ENCODE measurements around the gene YKT6. TPM values are rescaled to one million over a fixed set of nuclear protein-coding genes. Genes with fewer than 3 reads are reported as not detected.

YKT6 gene
- total RNA-seq, 1 experiment from 2014 or later = 146 TPM

DNA sequence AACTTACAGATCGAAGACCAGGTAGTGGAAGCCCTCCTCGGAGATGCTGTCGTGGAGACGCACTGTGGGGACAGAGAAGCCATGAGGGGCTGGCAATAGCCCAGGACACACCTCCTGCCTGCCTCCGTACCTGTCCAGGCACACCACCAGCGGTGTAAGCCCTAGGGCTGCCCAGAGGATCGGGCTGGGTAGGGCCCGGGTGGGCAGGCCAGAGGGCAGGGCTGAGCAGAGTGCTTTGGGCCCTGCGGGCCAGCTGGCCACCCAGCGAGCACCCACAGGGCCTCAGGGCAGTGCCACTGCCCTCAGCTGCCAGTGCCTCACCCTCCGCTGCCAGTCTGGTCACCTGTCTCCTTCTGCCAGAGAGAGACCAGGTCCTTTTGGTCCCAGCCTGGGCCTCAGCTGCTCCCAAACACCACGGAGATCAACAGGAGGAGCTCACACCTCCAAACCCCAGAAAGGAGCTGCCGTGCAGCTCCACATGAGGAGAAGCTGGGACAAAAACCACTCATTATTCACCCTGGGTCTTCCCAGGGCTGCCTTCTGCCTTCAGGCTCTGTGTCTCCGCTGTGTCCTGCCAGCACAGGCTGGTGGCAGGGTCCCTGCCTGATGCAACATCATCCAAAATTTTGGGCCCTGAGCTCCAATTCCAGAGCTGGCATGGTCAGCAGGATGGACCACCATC is 58.2 kb downstream of the YKT6 start:
- Mint-ChIP-seq H3K9me3 (ENCODE audit: low read depth, unreplicated experiment) (no peaks in the 10 kb centered on the region), H3K4me3 (ENCODE audit: low read depth, unreplicated experiment) (no peak overlapping the region), H3K27me3 (ENCODE audit: unreplicated experiment) (peaks cover 17% of the 10 kb centered on the region), H3K36me3 (ENCODE audit: insufficient read depth, unreplicated experiment) (no peaks in the 10 kb centered on the region), H3K4me1 (ENCODE audit: low read depth, unreplicated experiment) (peaks cover 23% of the 10 kb centered on the region), H3K27ac (ENCODE audit: unreplicated experiment) (no peak overlapping the region)
- TF ChIP-seq, protein P1, sequence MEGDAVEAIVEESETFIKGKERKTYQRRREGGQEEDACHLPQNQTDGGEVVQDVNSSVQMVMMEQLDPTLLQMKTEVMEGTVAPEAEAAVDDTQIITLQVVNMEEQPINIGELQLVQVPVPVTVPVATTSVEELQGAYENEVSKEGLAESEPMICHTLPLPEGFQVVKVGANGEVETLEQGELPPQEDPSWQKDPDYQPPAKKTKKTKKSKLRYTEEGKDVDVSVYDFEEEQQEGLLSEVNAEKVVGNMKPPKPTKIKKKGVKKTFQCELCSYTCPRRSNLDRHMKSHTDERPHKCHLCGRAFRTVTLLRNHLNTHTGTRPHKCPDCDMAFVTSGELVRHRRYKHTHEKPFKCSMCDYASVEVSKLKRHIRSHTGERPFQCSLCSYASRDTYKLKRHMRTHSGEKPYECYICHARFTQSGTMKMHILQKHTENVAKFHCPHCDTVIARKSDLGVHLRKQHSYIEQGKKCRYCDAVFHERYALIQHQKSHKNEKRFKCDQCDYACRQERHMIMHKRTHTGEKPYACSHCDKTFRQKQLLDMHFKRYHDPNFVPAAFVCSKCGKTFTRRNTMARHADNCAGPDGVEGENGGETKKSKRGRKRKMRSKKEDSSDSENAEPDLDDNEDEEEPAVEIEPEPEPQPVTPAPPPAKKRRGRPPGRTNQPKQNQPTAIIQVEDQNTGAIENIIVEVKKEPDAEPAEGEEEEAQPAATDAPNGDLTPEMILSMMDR (IDR thresholded peaks at IDR 0.05; ENCODE audit: unreplicated experiment) = no peak
- CTCF ChIA-PET = interaction anchor here (1.0 kb wide), 1 partner anchor 21 kb away, joined by 3 read pairs; no protein-coding TSS in a partner anchor
- intact Hi-C loops (cut with micrococcal nuclease; ENCODE audit: unreplicated experiment) = no loop called here
- no peak for DNase-seq
- no TSS peak for BruUV-seq (replicated peaks)

DNA sequence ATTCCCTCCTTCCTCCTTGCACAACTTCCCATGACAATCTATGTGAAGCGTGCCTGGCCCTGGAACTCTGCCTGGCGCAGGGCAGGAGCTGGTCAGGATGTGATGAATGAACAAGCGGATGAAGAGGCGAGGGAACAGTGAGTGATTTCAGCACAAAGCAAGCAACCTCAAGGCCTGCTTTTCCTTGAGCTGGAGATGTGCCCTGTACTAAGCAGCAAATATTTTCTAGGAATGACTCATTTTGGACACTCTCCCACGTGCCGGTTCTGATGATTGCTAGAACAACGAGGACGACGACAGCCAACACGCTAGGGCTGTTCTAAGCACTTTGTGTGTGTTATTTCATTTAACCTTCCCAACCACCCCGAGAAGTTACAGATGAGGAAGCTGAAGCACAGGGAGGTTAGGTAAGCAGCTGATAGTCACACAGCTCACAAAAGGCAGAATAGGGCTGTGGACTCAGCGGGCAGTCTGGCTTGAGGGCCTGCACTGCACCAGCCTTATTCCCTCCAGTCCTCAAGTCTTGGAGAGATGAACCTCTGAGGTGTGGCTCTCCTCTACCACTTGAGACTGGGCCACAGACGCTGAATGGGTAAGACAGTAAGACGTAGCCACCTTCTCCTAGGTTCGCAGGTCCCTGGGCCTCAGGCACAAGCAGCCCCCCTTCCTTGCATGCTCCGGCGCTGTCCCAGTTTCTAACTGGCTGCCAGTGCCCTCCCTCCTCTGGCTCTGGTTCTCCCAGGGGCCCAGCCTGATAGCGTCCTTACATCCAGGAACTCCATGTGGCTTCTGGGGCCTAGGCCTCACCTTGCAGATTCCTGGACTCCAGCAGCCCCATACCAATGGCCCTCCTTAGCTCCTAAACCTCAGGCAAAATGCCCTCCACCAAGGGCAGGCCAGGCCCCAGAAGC is 59.0 kb downstream of the YKT6 start:
- DNase-seq = no peak
- TF ChIP-seq, protein P1 (IDR thresholded peaks at IDR 0.05; ENCODE audit: unreplicated experiment) = no peak
- intact Hi-C loops (cut with micrococcal nuclease; ENCODE audit: unreplicated experiment) = no loop called here
- peaks cover 17% of the 10 kb centered on the region for H3K27me3 Mint-ChIP-seq (ENCODE audit: unreplicated experiment)
- no peak overlapping the region for H3K4me3 Mint-ChIP-seq (ENCODE audit: low read depth, unreplicated experiment)
- H3K36me3 Mint-ChIP-seq (ENCODE audit: insufficient read depth, unreplicated experiment) = no peaks in the 10 kb centered on the region
- no TSS peak for BruUV-seq (replicated peaks)
- CTCF ChIA-PET = no interaction called here
- H3K9me3 Mint-ChIP-seq (ENCODE audit: low read depth, unreplicated experiment) = no peaks in the 10 kb centered on the region
- peaks cover 24% of the 10 kb centered on the region for H3K4me1 Mint-ChIP-seq (ENCODE audit: low read depth, unreplicated experiment)
- H3K27ac Mint-ChIP-seq (ENCODE audit: unreplicated experiment) = no peak overlapping the region

DNA sequence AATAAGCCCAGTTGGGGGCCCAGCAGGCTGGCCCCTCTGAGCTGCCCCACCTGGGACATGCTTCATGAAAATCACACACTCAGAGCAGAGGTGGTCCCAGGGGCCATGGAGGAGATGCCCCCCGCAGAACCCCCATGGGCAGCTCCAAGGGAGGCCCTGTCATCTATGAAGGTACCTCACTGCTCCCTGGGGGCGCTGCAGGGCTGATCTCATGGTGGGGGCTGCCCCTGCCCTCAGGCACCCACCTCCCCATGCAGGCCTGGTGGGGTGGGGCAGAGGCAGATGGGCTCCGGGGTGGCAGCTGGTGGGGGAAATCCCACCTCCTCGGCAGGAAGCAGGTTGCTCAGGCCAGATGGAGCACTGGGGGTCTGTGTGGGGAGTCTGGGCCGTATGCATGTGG is 60.5 kb downstream of the YKT6 start:
- DNase-seq = no peak
- CTCF ChIA-PET = no interaction called here
- no TSS peak for BruUV-seq (replicated peaks)

GRCh38 chr7:44262031-44262430 is 61.3 kb downstream of the YKT6 start:
- TF ChIP-seq, protein P1 (IDR thresholded peaks at IDR 0.05; ENCODE audit: unreplicated experiment) = no peak
- H3K36me3 Mint-ChIP-seq (ENCODE audit: insufficient read depth, unreplicated experiment) = no peaks in the 10 kb centered on the region
- intact Hi-C loops (cut with micrococcal nuclease; ENCODE audit: unreplicated experiment) = no loop called here
- no TSS peak for BruUV-seq (replicated peaks)
- no peak overlapping the region for H3K4me3 Mint-ChIP-seq (ENCODE audit: low read depth, unreplicated experiment)
- peaks cover 35% of the 10 kb centered on the region for H3K27me3 Mint-ChIP-seq (ENCODE audit: unreplicated experiment)
- DNase-seq = no peak
- CTCF ChIA-PET = interaction anchor here (0.7 kb wide), 1 partner anchor 9 kb away, joined by 3 read pairs; no protein-coding TSS in a partner anchor
- H3K27ac Mint-ChIP-seq (ENCODE audit: unreplicated experiment) = no peak overlapping the region
- peaks cover 18% of the 10 kb centered on the region for H3K4me1 Mint-ChIP-seq (ENCODE audit: low read depth, unreplicated experiment)
- H3K9me3 Mint-ChIP-seq (ENCODE audit: low read depth, unreplicated experiment) = no peaks in the 10 kb centered on the region

More for the DNA sequence above, 60.5 kb downstream of the YKT6 start:
- intact Hi-C loops (cut with micrococcal nuclease; ENCODE audit: unreplicated experiment) = no loop called here
- H3K4me3 Mint-ChIP-seq (ENCODE audit: low read depth, unreplicated experiment) = no peak overlapping the region
- H3K4me1 Mint-ChIP-seq (ENCODE audit: low read depth, unreplicated experiment) = peaks cover 19% of the 10 kb centered on the region
- H3K27ac Mint-ChIP-seq (ENCODE audit: unreplicated experiment) = no peak overlapping the region
- H3K36me3 Mint-ChIP-seq (ENCODE audit: insufficient read depth, unreplicated experiment) = no peaks in the 10 kb centered on the region
- no peaks in the 10 kb centered on the region for H3K9me3 Mint-ChIP-seq (ENCODE audit: low read depth, unreplicated experiment)
- H3K27me3 Mint-ChIP-seq (ENCODE audit: unreplicated experiment) = peaks cover 27% of the 10 kb centered on the region
- TF ChIP-seq, protein P1 (IDR thresholded peaks at IDR 0.05; ENCODE audit: unreplicated experiment) = no peak
